ENCODE measurements around the gene PAPPA. TPM values are rescaled to one million over a fixed set of nuclear protein-coding genes. Genes with fewer than 3 reads are reported as not detected.
A peak's percentile ranks its signal among the peaks of the same experiment; 100 is the strongest.

PAPPA gene
- total and polyA plus RNA-seq, 8 donors = 0.45 to 11.7 (median 1.9) TPM

DNA sequence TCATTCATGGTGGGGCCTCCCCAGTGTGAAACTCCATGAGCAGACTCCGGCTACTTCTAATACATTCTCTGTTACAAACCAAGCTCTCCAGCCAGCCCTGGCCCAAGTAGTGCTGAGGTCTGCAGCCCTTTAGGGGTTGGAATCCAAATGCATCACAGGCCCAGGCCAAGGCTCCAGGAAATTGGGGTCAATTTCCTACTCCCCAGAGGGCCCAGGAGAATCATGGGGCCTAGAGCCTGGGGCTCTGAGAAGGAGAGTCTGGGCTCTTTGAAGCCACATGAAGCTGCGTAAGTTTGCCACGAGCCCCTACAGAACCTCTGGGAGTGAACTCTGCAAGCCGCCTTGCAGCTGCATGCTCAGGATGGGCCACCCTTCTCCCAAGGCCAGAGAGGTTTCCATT lies 206.4 kb downstream of the PAPPA start:
- DNase-seq = peak in 1 of 2 donors; percentile 20
- Histone ChIP-seq H3K9me3 (no peaks in the 10 kb centered on the region), H3K36me3 (peaks cover 0 to 4% (median 0%) of the 10 kb centered on the region in 4 donors), H3K27me3 (no peaks in the 10 kb centered on the region), H3K27ac (no peak overlapping the region), H3K4me3 (no peak overlapping the region), H3K4me1 (peaks cover 0 to 17% (median 13%) of the 10 kb centered on the region in 4 donors)
- no peak for TF ChIP-seq POLR2AphosphoS5 (IDR thresholded peaks at IDR 0.05)
- TF ChIP-seq POLR2A (IDR thresholded peaks at IDR 0.05) = no peak
- no peak for TF ChIP-seq CTCF (IDR thresholded peaks at IDR 0.05)
- TF ChIP-seq EP300 (IDR thresholded peaks at IDR 0.05) = no peak
- WGBS, 5 donors = 56 to 92% (median 83%) methylated on average over 3 to 4 of the region's 4 CpGs
- intact Hi-C loops (cut with DNase I; ENCODE audit: low total_unique reads) = no loop called here

DNA sequence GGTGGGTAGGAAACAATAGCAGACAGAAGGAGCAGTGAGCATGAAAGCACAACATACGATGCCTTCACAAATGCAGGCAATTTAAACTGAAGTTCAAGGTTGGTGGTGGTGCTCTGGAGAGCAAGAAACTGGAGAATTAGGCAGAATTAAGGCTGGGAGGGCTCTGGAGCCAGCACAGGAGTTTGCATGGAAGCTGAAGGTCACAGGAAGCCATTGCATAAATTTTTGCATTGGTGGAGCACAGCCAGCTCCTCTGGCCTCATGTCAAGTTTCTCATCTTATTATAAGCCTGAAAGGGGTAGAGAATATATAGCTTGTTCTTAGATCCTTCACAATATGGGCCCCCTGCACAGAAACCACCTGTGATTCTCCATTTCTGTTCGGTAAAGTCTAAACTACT lies 207.4 kb downstream of the PAPPA start:
- TF ChIP-seq POLR2AphosphoS5 (IDR thresholded peaks at IDR 0.05) = no peak
- TF ChIP-seq CTCF (IDR thresholded peaks at IDR 0.05) = no peak
- no peak for TF ChIP-seq EP300 (IDR thresholded peaks at IDR 0.05)
- TF ChIP-seq POLR2A (IDR thresholded peaks at IDR 0.05) = no peak
- no peaks in the 10 kb centered on the region for H3K9me3 ChIP-seq
- H3K4me1 ChIP-seq = peaks cover 0 to 13% (median 4%) of the 10 kb centered on the region in 4 donors
- peaks cover 0 to 4% (median 0%) of the 10 kb centered on the region in 4 donors for H3K36me3 ChIP-seq
- no peaks in the 10 kb centered on the region for H3K27me3 ChIP-seq
- no peak overlapping the region for H3K27ac ChIP-seq
- no peak for DNase-seq
- H3K4me3 ChIP-seq = no peak overlapping the region
- intact Hi-C loops (cut with DNase I; ENCODE audit: low total_unique reads) = no loop called here
- 82 to 93% (median 88%) methylated on average over 2 of the region's 2 CpGs for WGBS, 5 donors

DNA sequence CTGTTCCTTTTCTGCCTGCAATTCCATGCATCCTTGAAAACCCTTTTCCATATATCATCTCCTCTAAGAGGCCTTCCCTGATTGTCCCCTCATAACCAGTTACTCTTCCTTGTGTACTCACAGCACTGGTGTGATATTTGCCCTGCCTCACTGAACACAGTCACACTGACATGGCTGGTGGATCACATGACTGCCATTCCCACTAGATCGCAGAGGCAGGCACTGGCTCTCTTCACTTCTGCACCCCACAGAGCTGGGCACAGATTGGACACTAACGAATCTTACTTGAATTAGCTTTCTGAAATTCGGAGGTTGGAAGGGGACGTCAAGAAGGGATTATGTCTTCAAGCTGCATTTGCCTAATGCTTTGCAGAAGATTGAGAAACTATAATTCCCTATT lies 208.0 kb downstream of the PAPPA start:
- no peaks in the 10 kb centered on the region for H3K27me3 ChIP-seq

GRCh38 chr9:116362493-116362892 lies 208.9 kb downstream of the PAPPA start:
- WGBS, 5 donors = 81 to 91% (median 87%) methylated on average over 6 of the region's 6 CpGs
- H3K27ac ChIP-seq = no peak overlapping the region
- intact Hi-C loops (cut with DNase I; ENCODE audit: low total_unique reads) = no loop called here
- H3K4me1 ChIP-seq = peaks cover 0 to 10% (median 4%) of the 10 kb centered on the region in 4 donors
- DNase-seq = no peak
- no peak for TF ChIP-seq POLR2A (IDR thresholded peaks at IDR 0.05)
- TF ChIP-seq CTCF (IDR thresholded peaks at IDR 0.05) = no peak
- no peaks in the 10 kb centered on the region for H3K9me3 ChIP-seq
- peaks cover 0 to 4% (median 0%) of the 10 kb centered on the region in 4 donors for H3K36me3 ChIP-seq
- H3K4me3 ChIP-seq = no peak overlapping the region
- no peaks in the 10 kb centered on the region for H3K27me3 ChIP-seq

More for the DNA sequence above, 208.0 kb downstream of the PAPPA start:
- intact Hi-C loops (cut with DNase I; ENCODE audit: low total_unique reads) = no loop called here
- 73 to 84% (median 80%) methylated on average over 4 of the region's 4 CpGs for WGBS, 5 donors
- TF ChIP-seq CTCF (IDR thresholded peaks at IDR 0.05) (no peak), EP300 (IDR thresholded peaks at IDR 0.05) (no peak), POLR2AphosphoS5 (IDR thresholded peaks at IDR 0.05) (no peak), POLR2A (IDR thresholded peaks at IDR 0.05) (no peak)
- DNase-seq = no peak
- H3K27ac ChIP-seq = no peak overlapping the region
- peaks cover 0 to 10% (median 4%) of the 10 kb centered on the region in 4 donors for H3K4me1 ChIP-seq
- peaks cover 0 to 4% (median 0%) of the 10 kb centered on the region in 4 donors for H3K36me3 ChIP-seq
- no peak overlapping the region for H3K4me3 ChIP-seq
- H3K9me3 ChIP-seq = no peaks in the 10 kb centered on the region
